Activated naive CD8-positive, alpha-beta T cell treated with anti-CD3 and anti-CD28 coated beads, Interleukin-2, amount 50 U/mL, for 16 hours (primary cell): Measurements from ENCODE around the gene MXRA7.
"Not testable (repeated sequence)": the region's sequence is repeated elsewhere in the genome, so short reads cannot be mapped to it uniquely, and the experiment has no call there.

Experiments
- DNase-seq: peaks from one replicate; pipeline ENCODE4 v3.0.0-alpha.2; 2020; ENCODE audit warnings: low read depth, low spot score

Gene MXRA7

GRCh38 chr17:76716146-76716838, 5.5 kb upstream of the MXRA7 start:
- DNase-seq: peak; percentile 35

GRCh38 chr17:76715496-76715830, 4.7 kb upstream of the MXRA7 start:
- no peak for DNase-seq

GRCh38 chr17:76714822-76715495, 4.2 kb upstream of the MXRA7 start:
- peak; percentile 65 for DNase-seq

GRCh38 chr17:76714336-76714735, 3.6 kb upstream of the MXRA7 start:
- DNase-seq: no peak

- no peak for DNase-seq
Measured at GRCh38 chr17:76713765-76714164, 3.0 kb upstream of the MXRA7 start.

- DNase-seq: not testable (repeated sequence)
Measured at GRCh38 chr17:76712321-76712720, 1.6 kb upstream of the MXRA7 start.

GRCh38 chr17:76709951-76710862, 558 bp downstream of the MXRA7 start:
- not testable (repeated sequence) for DNase-seq

- DNase-seq: no peak
Measured at GRCh38 chr17:76709077-76709950, 1.5 kb downstream of the MXRA7 start.

GRCh38 chr17:76707985-76708807, 2.6 kb downstream of the MXRA7 start:
- DNase-seq: no peak

GRCh38 chr17:76706817-76707216, 3.9 kb downstream of the MXRA7 start:
- no peak for DNase-seq

GRCh38 chr17:76704805-76705204, 6.0 kb downstream of the MXRA7 start:
- DNase-seq: no peak

- DNase-seq: no peak
Measured at GRCh38 chr17:76702941-76703637, 7.7 kb downstream of the MXRA7 start.

- no peak for DNase-seq
Measured at GRCh38 chr17:76702076-76702475, 8.7 kb downstream of the MXRA7 start.

GRCh38 chr17:76701471-76701967, 9.2 kb downstream of the MXRA7 start:
- DNase-seq: no peak

- DNase-seq: no peak
Measured at GRCh38 chr17:76700617-76701470, 9.9 kb downstream of the MXRA7 start.

- no peak for DNase-seq
Measured at GRCh38 chr17:76700270-76700616, 10.5 kb downstream of the MXRA7 start.

GRCh38 chr17:76698466-76698977, 12.2 kb downstream of the MXRA7 start:
- not testable (repeated sequence) for DNase-seq

GRCh38 chr17:76697702-76698465, 12.9 kb downstream of the MXRA7 start:
- no peak for DNase-seq
